Fibroblast of mammary gland (primary cell): ENCODE results near the gene VWCE.
"Not testable (repeated sequence)": the region's sequence is repeated elsewhere in the genome, so short reads cannot be mapped to it uniquely, and the experiment has no call there.

ENCODE experiments used
- DNase-seq: peaks from one replicate; pipeline ENCODE4 v3.0.0-alpha.2; 2010; ENCODE audit warnings: low read depth
- H3K4me3 ChIP-seq: 2 replicates; pipeline ENCODE4 v1.5.1; 2011; ENCODE audit warnings: low read depth, mild to moderate bottlenecking, low read length, moderate library complexity; ENCODE audit not compliant: control insufficient read depth
- CTCF ChIP-seq: conservative IDR thresholded peaks from 2 replicates; pipeline ENCODE4 v1.5.1; 2011; ENCODE audit warnings: low read depth, low read length, inconsistent platforms; ENCODE audit not compliant: control insufficient read depth, insufficient read depth

Gene VWCE

GRCh38 chr11:61256710-61257482 lies 38.2 kb downstream of the VWCE start:
- DNase-seq = no peak
- no peak overlapping the region for H3K4me3 ChIP-seq
- no peak for TF ChIP-seq CTCF

- DNase-seq = peak; percentile 66
- peak; percentile 98 for TF ChIP-seq CTCF
- no peak overlapping the region for H3K4me3 ChIP-seq
Measured at GRCh38 chr11:61254403-61255025, 40.6 kb downstream of the VWCE start.

- DNase-seq, H3K4me3 ChIP-seq: not testable (repeated sequence)
Measured at GRCh38 chr11:61252332-61252731, 42.8 kb downstream of the VWCE start.

GRCh38 chr11:61250796-61251765 lies 44.0 kb downstream of the VWCE start:
- DNase-seq = peak; percentile 64
- not testable (repeated sequence) for H3K4me3 ChIP-seq

GRCh38 chr11:61249201-61249600 lies 45.9 kb downstream of the VWCE start:
- H3K4me3 ChIP-seq, DNase-seq: not testable (repeated sequence)

GRCh38 chr11:61248071-61248470 lies 47.0 kb downstream of the VWCE start:
- not testable (repeated sequence) for H3K4me3 ChIP-seq, DNase-seq

GRCh38 chr11:61245284-61245964 lies 49.7 kb downstream of the VWCE start:
- DNase-seq = not testable (repeated sequence)

GRCh38 chr11:61241526-61241925 lies 53.6 kb downstream of the VWCE start:
- DNase-seq, H3K4me3 ChIP-seq: not testable (repeated sequence)

More at GRCh38 chr11:61245284-61245964, 49.7 kb downstream of the VWCE start:
- H3K4me3 ChIP-seq = not testable (repeated sequence)

GRCh38 chr11:61240875-61241274 lies 54.2 kb downstream of the VWCE start, which contains the start of gene PGA5:
Gene PGA5, plus strand, starts transcription at chr11:61241175. Its CDS starts 52 bp downstream, at chr11:61241227.
- not testable (repeated sequence) for DNase-seq, H3K4me3 ChIP-seq

GRCh38 chr11:61240288-61240687 lies 54.8 kb downstream of the VWCE start:
- H3K4me3 ChIP-seq, DNase-seq: not testable (repeated sequence)

- not testable (repeated sequence) for H3K4me3 ChIP-seq, DNase-seq
Measured at GRCh38 chr11:61237130-61237529, 58.0 kb downstream of the VWCE start.

GRCh38 chr11:61232548-61233145 lies 62.5 kb downstream of the VWCE start:
- DNase-seq, H3K4me3 ChIP-seq: not testable (repeated sequence)

- not testable (repeated sequence) for H3K4me3 ChIP-seq, DNase-seq
Measured at GRCh38 chr11:61231585-61231984, 63.5 kb downstream of the VWCE start.

- DNase-seq, H3K4me3 ChIP-seq: not testable (repeated sequence)
Measured at GRCh38 chr11:61231033-61231432, 64.1 kb downstream of the VWCE start.

GRCh38 chr11:61229458-61229857 lies 65.7 kb downstream of the VWCE start:
- DNase-seq, H3K4me3 ChIP-seq: not testable (repeated sequence)
